Activated naive CD8-positive, alpha-beta T cell treated with anti-CD3 and anti-CD28 coated beads, Interleukin-2, amount 10 ng/mL, durations not matched to agents 7 days and 5 days (primary cell): Measurements from ENCODE around the gene HPDL. TPM values are rescaled to one million over a fixed set of nuclear protein-coding genes. Genes with fewer than 3 reads are reported as not detected.
"Not testable (repeated sequence)": the region's sequence is repeated elsewhere in the genome, so short reads cannot be mapped to it uniquely, and the experiment has no call there.

Source experiments
- ATAC-seq: fragments of 150-1000 bp; cut with Tn5 transposase; one replicate; pipeline ENCODE4 v1.10.0; 2021; ENCODE audit warnings: low read depth, moderate library complexity
- POLR2A ChIA-PET: fragments of 350-600 bp; sonication (Branson Sonifier 250); formaldehyde crosslinking; loops from one replicate; lab custom pipeline; 2021; ENCODE audit warnings: antibody characterized with exemption; lab: Charles Lee
- DNase-seq: peaks from one replicate; pipeline ENCODE4 v3.0.0; 2021
- H3K27ac Mint-ChIP-seq: one replicate; pipeline ENCODE4 v1.8.0; 2022; ENCODE audit warnings: mild to moderate bottlenecking, mixed read lengths
- H3K27me3 Mint-ChIP-seq: one replicate; pipeline ENCODE4 v1.8.0; 2022; ENCODE audit warnings: mild to moderate bottlenecking, moderate library complexity, mixed read lengths
- H3K36me3 Mint-ChIP-seq: one replicate; pipeline ENCODE4 v1.8.0; 2021; ENCODE audit warnings: mild to moderate bottlenecking, mixed read lengths
- H3K4me1 Mint-ChIP-seq: one replicate; pipeline ENCODE4 v1.8.0; 2021; ENCODE audit warnings: mixed read lengths
- H3K4me3 Mint-ChIP-seq: one replicate; pipeline ENCODE4 v1.8.0; 2022; ENCODE audit warnings: mild to moderate bottlenecking, moderate library complexity, mixed read lengths
- H3K9me3 Mint-ChIP-seq: one replicate; pipeline ENCODE4 v1.8.0; 2021; ENCODE audit warnings: mixed read lengths
- total RNA-seq, 2 experiments: library from RNA; stranded (reverse); gene quantifications; one replicate each; pipeline ENCODE4 v1.2.3, GENCODE V29; 2021

Gene HPDL
- total RNA-seq, 2 experiments from 2014 or later, result 8.4 to 10.3 TPM

DNA sequence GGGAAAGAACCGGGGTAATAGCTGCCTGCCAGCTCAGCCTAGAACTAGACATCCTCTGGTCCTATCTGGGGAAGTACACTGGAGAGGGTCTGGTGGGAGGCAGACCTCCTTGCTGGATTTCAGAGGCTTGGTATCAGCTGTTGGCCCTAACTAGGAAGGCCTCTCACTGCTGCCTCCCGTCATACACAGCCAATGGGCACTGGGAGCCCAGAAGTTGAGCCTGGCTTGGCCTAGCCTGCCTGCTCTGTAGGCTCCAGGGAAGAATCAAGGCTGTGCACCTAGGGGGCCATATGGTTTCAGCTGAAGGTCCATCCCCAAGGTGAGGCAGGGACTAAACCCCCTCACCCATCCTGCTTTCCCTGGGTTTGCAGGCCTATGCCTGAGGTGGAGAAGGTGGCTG lies 17.8 kb downstream of the HPDL start:
- no peaks in the 10 kb centered on the region for H3K9me3 Mint-ChIP-seq
- H3K36me3 Mint-ChIP-seq, result peaks cover 13% of the 10 kb centered on the region
- H3K4me3 Mint-ChIP-seq, result no peak overlapping the region
- peaks cover 27% of the 10 kb centered on the region for H3K4me1 Mint-ChIP-seq
- DNase-seq (no peak), ATAC-seq (no peak)
- POLR2A ChIA-PET, result no interaction called here
- no peak overlapping the region for H3K27ac Mint-ChIP-seq
- H3K27me3 Mint-ChIP-seq, result no peaks in the 10 kb centered on the region

GRCh38 chr1:45345014-45345413 lies 18.3 kb downstream of the HPDL start:
- H3K9me3 Mint-ChIP-seq, result no peaks in the 10 kb centered on the region
- ATAC-seq (no peak), DNase-seq (no peak)
- H3K36me3 Mint-ChIP-seq, result peaks cover 11% of the 10 kb centered on the region
- H3K27me3 Mint-ChIP-seq, result no peaks in the 10 kb centered on the region
- no peak overlapping the region for H3K27ac Mint-ChIP-seq
- POLR2A ChIA-PET, result no interaction called here
- peaks cover 28% of the 10 kb centered on the region for H3K4me1 Mint-ChIP-seq
- H3K4me3 Mint-ChIP-seq, result no peak overlapping the region

DNA sequence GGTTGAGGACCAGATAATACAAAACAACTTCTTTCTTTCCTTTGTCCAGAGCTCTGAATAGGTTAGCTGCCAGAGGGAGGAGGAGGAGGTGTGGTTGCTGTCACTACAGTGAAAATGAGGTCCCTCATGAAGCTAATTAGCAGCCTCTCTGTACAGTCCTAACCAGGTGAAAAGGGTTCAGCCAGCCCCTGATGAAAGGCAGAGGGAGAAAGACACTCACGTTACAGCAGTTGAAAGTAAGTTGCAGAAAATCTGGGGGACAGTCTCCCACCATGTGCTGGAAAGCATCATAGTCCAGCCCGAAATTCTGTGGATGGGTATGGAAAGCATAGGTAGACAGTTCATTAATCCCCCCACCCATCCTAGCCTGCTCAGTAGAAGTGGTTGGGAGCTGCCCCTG lies 19.8 kb downstream of the HPDL start:
- Mint-ChIP-seq H3K9me3 (no peaks in the 10 kb centered on the region), H3K36me3 (peaks cover 9% of the 10 kb centered on the region), H3K27ac (no peak overlapping the region), H3K4me1 (peaks cover 31% of the 10 kb centered on the region), H3K27me3 (no peaks in the 10 kb centered on the region), H3K4me3 (no peak overlapping the region)
- ATAC-seq (no peak), DNase-seq (no peak)
- POLR2A ChIA-PET, result interaction anchor here (0.8 kb wide), 1 partner anchor 175 kb away, joined by 3 read pairs; the partner anchor contains the start of gene PRDX1

GRCh38 chr1:45348020-45348419 lies 21.3 kb downstream of the HPDL start:
- H3K4me3 Mint-ChIP-seq, result no peak overlapping the region
- H3K27ac Mint-ChIP-seq, result no peak overlapping the region
- POLR2A ChIA-PET, result interaction anchor here (1.0 to 2.7 kb wide), 3 partner anchors 8 to 152 kb away, joined by 6 to 17 read pairs (median 6); partner anchors contain the start of genes MMACHC, MUTYH and TOE1
- DNase-seq (no peak), ATAC-seq (no peak)
- peaks cover 22% of the 10 kb centered on the region for H3K4me1 Mint-ChIP-seq
- H3K36me3 Mint-ChIP-seq, result peaks cover under 1% of the 10 kb centered on the region
- no peaks in the 10 kb centered on the region for H3K27me3 Mint-ChIP-seq
- no peaks in the 10 kb centered on the region for H3K9me3 Mint-ChIP-seq

DNA sequence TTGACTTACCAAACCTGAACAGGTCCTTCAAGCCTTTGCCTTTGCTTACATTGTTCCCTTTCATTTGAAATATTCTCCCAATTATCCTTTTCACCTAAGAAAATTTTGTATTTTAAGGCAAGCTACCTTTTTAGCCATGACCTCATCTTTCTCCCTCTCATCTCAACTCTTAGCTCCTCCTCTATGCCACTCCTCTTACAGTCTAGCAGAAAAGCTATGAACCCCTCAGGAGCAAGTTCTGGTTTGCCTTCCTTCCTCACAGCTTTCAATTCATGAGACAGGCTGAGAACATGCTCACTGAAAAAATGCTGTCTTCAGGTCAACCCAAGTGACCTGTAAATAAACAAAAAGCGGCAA lies 21.9 kb downstream of the HPDL start:
- H3K4me1 Mint-ChIP-seq, result peaks cover 21% of the 10 kb centered on the region
- H3K27me3 Mint-ChIP-seq, result no peaks in the 10 kb centered on the region
- POLR2A ChIA-PET, result interaction anchor here (0.6 to 2.7 kb wide), 4 partner anchors 9 to 152 kb away, joined by 3 to 17 read pairs (median 6); partner anchors contain the start of genes MMACHC, MUTYH and TOE1
- no peak overlapping the region for H3K27ac Mint-ChIP-seq
- ATAC-seq, result no peak
- H3K9me3 Mint-ChIP-seq, result no peaks in the 10 kb centered on the region
- DNase-seq, result no peak
- H3K4me3 Mint-ChIP-seq, result no peak overlapping the region
- H3K36me3 Mint-ChIP-seq, result no peaks in the 10 kb centered on the region

DNA sequence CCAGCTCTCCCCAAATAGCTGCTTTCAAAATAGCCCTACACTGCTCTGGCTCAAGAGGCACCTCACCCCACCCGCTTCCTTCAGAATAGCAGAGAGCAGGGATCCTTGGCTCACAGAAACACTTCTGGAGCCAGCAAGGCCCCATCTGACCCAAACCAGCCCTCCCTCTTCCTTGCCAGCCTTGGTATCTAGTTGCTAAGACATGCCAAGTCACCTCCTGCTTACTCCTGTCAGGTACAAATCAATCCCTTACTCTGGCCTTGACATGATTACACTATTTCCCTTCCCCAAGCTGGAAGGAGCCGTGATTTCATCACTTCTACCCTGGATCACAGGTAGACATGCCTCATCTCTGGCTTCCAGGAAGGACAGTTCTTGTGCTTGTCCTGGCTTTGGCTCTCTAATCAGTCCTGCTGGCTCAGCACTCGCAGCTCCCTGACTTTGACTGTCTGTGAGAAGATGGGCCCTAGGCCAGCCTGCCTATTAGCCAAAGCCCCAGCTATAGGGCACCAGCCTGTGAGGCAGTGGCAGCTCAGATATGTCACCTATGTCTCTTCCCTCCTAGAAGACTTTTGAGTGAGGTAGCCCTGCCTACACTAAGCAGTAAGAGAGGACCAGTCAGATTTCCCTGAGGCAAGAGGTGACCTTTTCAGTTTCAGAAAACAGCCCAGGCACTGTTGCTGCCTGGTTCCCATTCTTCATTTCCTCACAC lies 22.4 kb downstream of the HPDL start:
- no peak for ATAC-seq
- no peak overlapping the region for H3K27ac Mint-ChIP-seq
- no peaks in the 10 kb centered on the region for H3K36me3 Mint-ChIP-seq
- no peak overlapping the region for H3K4me3 Mint-ChIP-seq
- H3K27me3 Mint-ChIP-seq, result no peaks in the 10 kb centered on the region
- DNase-seq, result no peak
- no peaks in the 10 kb centered on the region for H3K9me3 Mint-ChIP-seq
- H3K4me1 Mint-ChIP-seq, result peaks cover 21% of the 10 kb centered on the region
- POLR2A ChIA-PET, result interaction anchor here (0.6 to 2.7 kb wide), 3 partner anchors 9 to 147 kb away, joined by 3 to 17 read pairs (median 6); partner anchors contain the start of genes MUTYH and TOE1

DNA sequence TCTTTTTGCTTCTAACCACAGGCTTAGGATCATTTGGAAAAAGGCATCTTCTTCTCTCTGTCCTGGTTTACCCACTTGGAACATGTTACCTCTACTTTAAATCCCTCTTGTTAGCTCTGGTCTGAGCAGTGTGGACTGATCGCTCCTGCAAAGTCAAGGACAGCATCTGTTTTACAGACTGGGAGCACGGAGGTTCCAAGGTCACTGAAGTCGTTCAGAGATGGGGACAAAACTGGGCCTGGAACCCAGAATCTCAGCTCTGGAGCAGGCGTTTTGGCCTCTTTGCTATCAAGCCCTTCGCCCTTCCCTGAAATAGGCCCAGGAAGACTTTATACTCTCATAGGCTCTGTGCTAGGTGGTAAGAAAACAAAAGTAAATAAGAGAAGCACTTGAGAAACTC lies 24.8 kb downstream of the HPDL start:
- Mint-ChIP-seq H3K27ac (no peak overlapping the region), H3K36me3 (no peaks in the 10 kb centered on the region), H3K4me1 (peaks cover 21% of the 10 kb centered on the region), H3K9me3 (no peaks in the 10 kb centered on the region), H3K27me3 (no peaks in the 10 kb centered on the region), H3K4me3 (no peak overlapping the region)
- POLR2A ChIA-PET, result interaction anchor here (0.6 to 1.0 kb wide), 2 partner anchors 169 to 531 kb away, joined by 3 read pairs; no protein-coding TSS in a partner anchor
- ATAC-seq (no peak), DNase-seq (no peak)

- H3K4me1 Mint-ChIP-seq, result peaks cover 19% of the 10 kb centered on the region
- no peak overlapping the region for H3K27ac Mint-ChIP-seq
- no peak overlapping the region for H3K4me3 Mint-ChIP-seq
- no peak for DNase-seq
- POLR2A ChIA-PET, result no interaction called here
- H3K9me3 Mint-ChIP-seq, result no peaks in the 10 kb centered on the region
- no peak for ATAC-seq
- no peaks in the 10 kb centered on the region for H3K27me3 Mint-ChIP-seq
- H3K36me3 Mint-ChIP-seq, result no peaks in the 10 kb centered on the region
Measured at GRCh38 chr1:45353685-45354084, 27.0 kb downstream of the HPDL start.

DNA sequence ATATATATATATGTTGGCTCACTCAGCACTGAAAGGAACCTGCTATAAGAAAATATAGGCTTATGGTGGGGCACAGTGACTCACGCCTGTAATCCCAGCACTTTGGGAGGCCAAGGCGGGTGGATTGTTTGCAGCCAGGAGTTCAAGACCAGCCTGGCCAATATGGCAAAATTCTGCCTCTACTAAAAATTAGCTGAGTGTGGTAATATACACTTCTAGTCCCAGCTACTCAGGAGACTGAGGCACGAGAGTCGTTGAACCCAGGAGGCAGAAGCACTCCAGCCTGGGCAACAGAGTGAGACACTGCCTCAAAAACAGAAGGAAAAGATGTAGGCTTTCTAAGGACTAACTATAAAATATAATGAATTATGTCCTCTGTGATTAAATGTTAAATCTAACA lies 28.1 kb downstream of the HPDL start:
- H3K4me1 Mint-ChIP-seq, result peaks cover 16% of the 10 kb centered on the region
- no peaks in the 10 kb centered on the region for H3K36me3 Mint-ChIP-seq
- ATAC-seq (no peak), DNase-seq (no peak)
- H3K27me3 Mint-ChIP-seq, result no peaks in the 10 kb centered on the region
- H3K27ac Mint-ChIP-seq, result no peak overlapping the region
- no peak overlapping the region for H3K4me3 Mint-ChIP-seq
- POLR2A ChIA-PET, result no interaction called here
- H3K9me3 Mint-ChIP-seq, result no peaks in the 10 kb centered on the region

DNA sequence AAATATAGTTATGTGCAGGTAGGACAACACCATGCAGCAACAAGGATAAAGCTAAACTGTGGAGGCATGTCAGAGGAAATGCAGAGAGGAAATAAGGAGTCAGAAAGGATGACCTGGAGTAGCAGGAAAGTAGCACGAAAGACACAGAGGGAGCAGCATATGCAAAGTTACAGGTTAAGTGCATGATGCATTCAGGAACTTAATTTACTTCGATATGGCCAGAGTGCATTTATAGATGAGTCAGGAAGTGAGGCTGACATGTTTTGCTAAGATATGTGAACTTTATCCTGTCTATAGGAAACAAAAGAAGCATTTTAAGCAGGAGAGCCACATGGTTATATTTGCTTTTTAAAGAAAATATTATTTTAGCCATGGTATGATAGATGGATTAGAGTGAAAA lies 29.0 kb downstream of the HPDL start:
- no peaks in the 10 kb centered on the region for H3K9me3 Mint-ChIP-seq
- no peaks in the 10 kb centered on the region for H3K36me3 Mint-ChIP-seq
- no peak overlapping the region for H3K4me3 Mint-ChIP-seq
- H3K4me1 Mint-ChIP-seq, result peaks cover 14% of the 10 kb centered on the region
- H3K27me3 Mint-ChIP-seq, result no peaks in the 10 kb centered on the region
- no peak overlapping the region for H3K27ac Mint-ChIP-seq
- POLR2A ChIA-PET, result no interaction called here
- no peak for ATAC-seq
- DNase-seq, result no peak

GRCh38 chr1:45356186-45356585 lies 29.5 kb downstream of the HPDL start:
- Mint-ChIP-seq H3K4me3 (no peak overlapping the region), H3K27me3 (no peaks in the 10 kb centered on the region), H3K4me1 (peaks cover 13% of the 10 kb centered on the region), H3K36me3 (no peaks in the 10 kb centered on the region), H3K9me3 (no peaks in the 10 kb centered on the region), H3K27ac (no peak overlapping the region)
- POLR2A ChIA-PET, result no interaction called here
- no peak for DNase-seq
- no peak for ATAC-seq

DNA sequence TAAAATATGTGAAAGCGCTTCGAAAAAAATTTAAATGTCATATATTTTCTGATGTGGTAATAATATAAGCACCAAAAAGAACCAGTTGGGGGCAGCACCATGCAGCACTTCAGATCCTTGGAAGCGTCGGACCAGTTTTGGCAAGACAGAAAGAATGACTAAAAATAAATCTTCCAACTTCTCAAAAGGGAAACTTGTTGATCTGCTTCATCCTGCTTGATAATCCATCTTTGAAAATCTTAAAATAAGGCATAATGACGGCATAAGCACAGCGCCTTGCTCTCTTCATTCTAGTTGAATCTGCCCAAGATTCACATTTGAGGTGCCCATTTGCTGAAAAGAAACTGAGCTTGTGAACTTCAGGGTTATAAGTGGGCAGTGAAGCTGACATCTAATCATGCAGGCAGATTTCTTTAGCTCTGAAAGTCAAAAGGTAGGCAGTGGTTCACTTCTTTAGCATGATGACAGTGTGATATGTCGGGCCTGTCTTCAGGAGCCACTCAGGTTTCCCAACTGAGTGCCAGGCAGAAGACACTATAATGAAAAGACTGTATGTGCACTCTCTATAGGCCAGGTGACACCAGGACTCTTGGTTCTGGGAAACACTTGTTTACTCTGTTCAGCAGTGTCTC lies 33.3 kb downstream of the HPDL start:
- no peaks in the 10 kb centered on the region for H3K9me3 Mint-ChIP-seq
- H3K27me3 Mint-ChIP-seq, result no peaks in the 10 kb centered on the region
- H3K36me3 Mint-ChIP-seq, result no peaks in the 10 kb centered on the region
- ATAC-seq (peak; percentile 58), DNase-seq (no peak)
- POLR2A ChIA-PET, result interaction anchor here (1.2 to 1.3 kb wide), 2 partner anchors 11 to 20 kb away, joined by 3 read pairs; partner anchors contain the start of genes MUTYH and TOE1
- H3K27ac Mint-ChIP-seq, result peak overlapping the region; percentile 5
- H3K4me3 Mint-ChIP-seq, result no peak overlapping the region
- H3K4me1 Mint-ChIP-seq, result peaks cover 8% of the 10 kb centered on the region

DNA sequence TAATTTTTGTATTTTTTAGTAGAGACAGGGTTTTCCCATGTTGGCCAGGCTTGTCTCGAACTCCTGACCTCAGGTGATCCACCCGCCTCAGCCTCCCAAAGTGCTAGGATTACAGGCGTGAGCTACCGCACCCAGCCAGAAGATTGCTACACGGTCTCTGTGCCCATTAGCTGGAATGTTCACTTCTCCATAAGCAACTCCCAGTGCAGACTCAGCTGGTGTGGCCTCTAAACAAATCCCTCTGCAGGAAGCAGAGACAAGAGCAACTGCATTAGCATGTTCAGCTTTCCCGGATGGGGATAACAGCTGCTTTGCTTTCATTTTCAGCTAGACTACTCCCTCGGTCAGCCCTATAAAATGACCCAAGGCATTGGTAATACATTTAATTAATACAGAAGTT lies 34.3 kb downstream of the HPDL start:
- H3K27me3 Mint-ChIP-seq, H3K4me3 Mint-ChIP-seq, ATAC-seq, H3K9me3 Mint-ChIP-seq, H3K4me1 Mint-ChIP-seq, H3K36me3 Mint-ChIP-seq, DNase-seq, H3K27ac Mint-ChIP-seq: not testable (repeated sequence)
- POLR2A ChIA-PET, result interaction anchor here (0.6 to 1.3 kb wide), 3 partner anchors 12 to 139 kb away, joined by 3 to 5 read pairs (median 3); partner anchors contain the start of genes CCDC163 and MMACHC

GRCh38 chr1:45364294-45364693 lies 37.6 kb downstream of the HPDL start:
- Mint-ChIP-seq H3K4me3 (no peak overlapping the region), H3K9me3 (no peaks in the 10 kb centered on the region), H3K4me1 (peaks cover 8% of the 10 kb centered on the region), H3K36me3 (no peaks in the 10 kb centered on the region), H3K27me3 (no peaks in the 10 kb centered on the region), H3K27ac (no peak overlapping the region)
- DNase-seq (no peak), ATAC-seq (no peak)
- POLR2A ChIA-PET, result no interaction called here
